ENCODE results near the gene MRPL11. TPM values are rescaled to one million over a fixed set of nuclear protein-coding genes. Genes with fewer than 3 reads are reported as not detected.

Gene MRPL11
- total and polyA plus RNA-seq, 4 donors = 32.7 to 56.8 (median 41.2) TPM

GRCh38 chr11:66412110-66412509 lies 26.5 kb downstream of the MRPL11 start:
- Histone ChIP-seq H3K9me3 (ENCODE audit: control insufficient read depth in 4 of 4, insufficient read depth in 3 of 4, low read length in 3 of 4) (peaks cover 0 to 6% (median 0%) of the 10 kb centered on the region in 4 donors), H3K4me1 (ENCODE audit: control insufficient read depth in 5 of 5, insufficient read depth in 5 of 5, low read length in 5 of 5) (peaks cover 0 to 2% (median 0%) of the 10 kb centered on the region in 5 donors), H3K27me3 (ENCODE audit: control insufficient read depth in 3 of 3, insufficient read depth in 3 of 3, low read length in 2 of 3) (peaks cover 0 to 6% (median 6%) of the 10 kb centered on the region in 3 donors), H3K4me3 (no peak overlapping the region), H3K9ac (ENCODE audit: insufficient read depth in 1 of 2, low read length in 2 of 2) (no peak overlapping the region), H3K36me3 (ENCODE audit: control insufficient read depth in 4 of 4, insufficient read depth in 4 of 4, low read length in 4 of 4) (no peaks in the 10 kb centered on the region), H3K27ac (ENCODE audit: low read depth in 1 of 2, low read length in 1 of 2) (no peak overlapping the region)
- TF ChIP-seq, protein P1, sequence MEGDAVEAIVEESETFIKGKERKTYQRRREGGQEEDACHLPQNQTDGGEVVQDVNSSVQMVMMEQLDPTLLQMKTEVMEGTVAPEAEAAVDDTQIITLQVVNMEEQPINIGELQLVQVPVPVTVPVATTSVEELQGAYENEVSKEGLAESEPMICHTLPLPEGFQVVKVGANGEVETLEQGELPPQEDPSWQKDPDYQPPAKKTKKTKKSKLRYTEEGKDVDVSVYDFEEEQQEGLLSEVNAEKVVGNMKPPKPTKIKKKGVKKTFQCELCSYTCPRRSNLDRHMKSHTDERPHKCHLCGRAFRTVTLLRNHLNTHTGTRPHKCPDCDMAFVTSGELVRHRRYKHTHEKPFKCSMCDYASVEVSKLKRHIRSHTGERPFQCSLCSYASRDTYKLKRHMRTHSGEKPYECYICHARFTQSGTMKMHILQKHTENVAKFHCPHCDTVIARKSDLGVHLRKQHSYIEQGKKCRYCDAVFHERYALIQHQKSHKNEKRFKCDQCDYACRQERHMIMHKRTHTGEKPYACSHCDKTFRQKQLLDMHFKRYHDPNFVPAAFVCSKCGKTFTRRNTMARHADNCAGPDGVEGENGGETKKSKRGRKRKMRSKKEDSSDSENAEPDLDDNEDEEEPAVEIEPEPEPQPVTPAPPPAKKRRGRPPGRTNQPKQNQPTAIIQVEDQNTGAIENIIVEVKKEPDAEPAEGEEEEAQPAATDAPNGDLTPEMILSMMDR (IDR thresholded peaks at IDR 0.05; ENCODE audit: control extremely low read depth, extremely low read depth) = no peak
- 66 to 77% methylated on average over 7 of the region's 7 CpGs for WGBS, 2 donors
- ATAC-seq (ENCODE audit: insufficient read depth, low FRiP score) = no peak
- no peak for DNase-seq

GRCh38 chr11:66411323-66411722 lies 27.3 kb downstream of the MRPL11 start:
- Histone ChIP-seq H3K4me1 (ENCODE audit: control insufficient read depth in 5 of 5, insufficient read depth in 5 of 5, low read length in 5 of 5) (peaks cover 0 to 2% (median 0%) of the 10 kb centered on the region in 5 donors), H3K4me3 (no peak overlapping the region), H3K27ac (ENCODE audit: low read depth in 1 of 2, low read length in 1 of 2) (no peak overlapping the region), H3K27me3 (ENCODE audit: control insufficient read depth in 3 of 3, insufficient read depth in 3 of 3, low read length in 2 of 3) (peaks cover 0 to 6% (median 6%) of the 10 kb centered on the region in 3 donors), H3K9ac (ENCODE audit: insufficient read depth in 1 of 2, low read length in 2 of 2) (no peak overlapping the region), H3K9me3 (ENCODE audit: control insufficient read depth in 4 of 4, insufficient read depth in 3 of 4, low read length in 3 of 4) (peaks cover 0 to 6% (median 0%) of the 10 kb centered on the region in 4 donors), H3K36me3 (ENCODE audit: control insufficient read depth in 4 of 4, insufficient read depth in 4 of 4, low read length in 4 of 4) (no peaks in the 10 kb centered on the region)
- no peak for DNase-seq
- no peak for ATAC-seq (ENCODE audit: insufficient read depth, low FRiP score)
- TF ChIP-seq, protein P1 (IDR thresholded peaks at IDR 0.05; ENCODE audit: control extremely low read depth, extremely low read depth) = no peak
- 64 to 79% methylated on average over 4 of the region's 4 CpGs for WGBS, 2 donors

GRCh38 chr11:66410191-66410590 lies 28.5 kb downstream of the MRPL11 start:
- TF ChIP-seq, protein P1 (IDR thresholded peaks at IDR 0.05; ENCODE audit: control extremely low read depth, extremely low read depth) = no peak
- H3K36me3 ChIP-seq (ENCODE audit: control insufficient read depth in 4 of 4, insufficient read depth in 4 of 4, low read length in 4 of 4) = no peaks in the 10 kb centered on the region
- H3K9ac ChIP-seq (ENCODE audit: insufficient read depth in 1 of 2, low read length in 2 of 2) = no peak overlapping the region
- WGBS, 2 donors = 78 to 81% methylated on average over 12 of the region's 12 CpGs
- ATAC-seq (ENCODE audit: insufficient read depth, low FRiP score) (no peak), DNase-seq (no peak)
- H3K27ac ChIP-seq (ENCODE audit: low read depth in 1 of 2, low read length in 1 of 2) = no peak overlapping the region
- no peaks in the 10 kb centered on the region for H3K4me1 ChIP-seq (ENCODE audit: control insufficient read depth in 5 of 5, insufficient read depth in 5 of 5, low read length in 5 of 5)
- peaks cover 0 to 13% (median 6%) of the 10 kb centered on the region in 3 donors for H3K27me3 ChIP-seq (ENCODE audit: control insufficient read depth in 3 of 3, insufficient read depth in 3 of 3, low read length in 2 of 3)
- no peak overlapping the region for H3K4me3 ChIP-seq
- peaks cover 0 to 6% (median 0%) of the 10 kb centered on the region in 4 donors for H3K9me3 ChIP-seq (ENCODE audit: control insufficient read depth in 4 of 4, insufficient read depth in 3 of 4, low read length in 3 of 4)

DNA sequence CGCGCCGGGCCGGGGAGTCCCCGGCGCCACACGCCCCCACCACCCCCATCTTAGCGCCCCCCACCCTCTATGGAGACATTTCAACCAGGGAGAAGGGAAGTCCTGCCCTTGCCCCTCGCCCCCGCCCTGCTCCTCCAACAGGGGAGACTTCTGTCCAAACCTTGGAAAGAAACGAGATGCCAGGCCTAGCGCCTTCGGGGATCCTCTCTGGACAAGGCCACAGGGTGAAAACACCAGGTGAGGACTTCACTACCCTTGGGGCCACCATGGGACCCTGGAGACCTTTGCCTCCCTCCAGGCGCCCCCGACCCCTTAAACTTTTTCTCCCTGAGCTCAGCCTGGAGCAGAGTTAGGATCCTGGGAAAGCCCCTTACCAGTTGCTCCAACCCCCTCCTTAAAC lies 29.4 kb downstream of the MRPL11 start:
- 20 to 27% methylated on average over 11 to 15 of the region's 15 CpGs for WGBS, 2 donors
- no peak overlapping the region for H3K27ac ChIP-seq (ENCODE audit: low read depth in 1 of 2, low read length in 1 of 2)
- no peak overlapping the region for H3K9ac ChIP-seq (ENCODE audit: insufficient read depth in 1 of 2, low read length in 2 of 2)

More for the DNA sequence above, 29.4 kb downstream of the MRPL11 start:
- no peaks in the 10 kb centered on the region for H3K36me3 ChIP-seq (ENCODE audit: control insufficient read depth in 4 of 4, insufficient read depth in 4 of 4, low read length in 4 of 4)
- H3K4me3 ChIP-seq = no peak overlapping the region
- no peaks in the 10 kb centered on the region for H3K4me1 ChIP-seq (ENCODE audit: control insufficient read depth in 5 of 5, insufficient read depth in 5 of 5, low read length in 5 of 5)
- ATAC-seq (ENCODE audit: insufficient read depth, low FRiP score) (no peak), DNase-seq (no peak)
- peaks cover 0 to 6% (median 0%) of the 10 kb centered on the region in 4 donors for H3K9me3 ChIP-seq (ENCODE audit: control insufficient read depth in 4 of 4, insufficient read depth in 3 of 4, low read length in 3 of 4)
- TF ChIP-seq, protein P1 (IDR thresholded peaks at IDR 0.05; ENCODE audit: control extremely low read depth, extremely low read depth) = no peak
- H3K27me3 ChIP-seq (ENCODE audit: control insufficient read depth in 3 of 3, insufficient read depth in 3 of 3, low read length in 2 of 3) = peaks cover 0 to 16% (median 6%) of the 10 kb centered on the region in 3 donors
